Measurements from ENCODE around the gene PLD5. TPM values are rescaled to one million over a fixed set of nuclear protein-coding genes. Genes with fewer than 3 reads are reported as not detected.
"Not testable (repeated sequence)": the region's sequence is repeated elsewhere in the genome, so short reads cannot be mapped to it uniquely, and the experiment has no call there.

Gene PLD5
- polyA plus RNA-seq, 3 donors: not detected

- intact Hi-C loops (cut with micrococcal nuclease): no loop called here
- Mint-ChIP-seq H3K27me3 (ENCODE audit: low read depth in 3 of 3) (peaks cover 0 to 3% (median 0%) of the 10 kb centered on the region in 3 donors), H3K4me3 (no peak overlapping the region), H3K36me3 (no peaks in the 10 kb centered on the region), H3K27ac (no peak overlapping the region), H3K9me3 (peaks cover 0 to 14% (median 11%) of the 10 kb centered on the region in 7 donors), H3K4me1 (no peaks in the 10 kb centered on the region)
- Histone ChIP-seq H3K4me3 (replicated peaks in 1 of 3; ENCODE audit: low read depth in 2 of 3, low read length in 3 of 3) (no peak overlapping the region), H2AFZ (ENCODE audit: insufficient read depth, low read depth, low read length, poor library complexity, severe bottlenecking) (no peak overlapping the region), H3K4me2 (replicated peaks; ENCODE audit: extremely low read depth, low read length, poor library complexity, severe bottlenecking) (no peak overlapping the region), H3K9ac (ENCODE audit: insufficient read depth, low read length, poor library complexity, severe bottlenecking) (no peak overlapping the region), H3K9me3 (replicated peaks in 1 of 2; ENCODE audit: control insufficient read depth in 1 of 2, insufficient read depth in 1 of 2, low read length in 2 of 2) (no peaks in the 10 kb centered on the region), H3K27me3 (ENCODE audit: control insufficient read depth in 2 of 2, insufficient read depth in 2 of 2, low read length in 2 of 2) (no peaks in the 10 kb centered on the region), H3K36me3 (replicated peaks in 1 of 2; ENCODE audit: control insufficient read depth in 1 of 2, insufficient read depth in 2 of 2, low read length in 2 of 2) (no peaks in the 10 kb centered on the region), H4K20me1 (ENCODE audit: insufficient read depth, low read length) (no peaks in the 10 kb centered on the region), H3K4me1 (ENCODE audit: control insufficient read depth in 1 of 2, insufficient read depth in 2 of 2, low read length in 2 of 2) (no peaks in the 10 kb centered on the region), H3K27ac (ENCODE audit: low read depth in 1 of 2, low read length in 2 of 2) (no peak overlapping the region), H3K79me2 (ENCODE audit: insufficient read depth, low read length) (no peaks in the 10 kb centered on the region)
- 93% methylated on average over 10 of the region's 10 CpGs for WGBS (ENCODE audit: insufficient coverage)
- TF ChIP-seq CTCF (IDR thresholded peaks at IDR 0.05): no peak
- no peak for DNase-seq
Observed at GRCh38 chr1:242318140-242318539, 206.4 kb downstream of the PLD5 start.

GRCh38 chr1:242314865-242315264 is 209.6 kb downstream of the PLD5 start:
- H3K4me1 ChIP-seq (ENCODE audit: control insufficient read depth in 1 of 2, insufficient read depth in 2 of 2, low read length in 2 of 2); H3K4me3 ChIP-seq (replicated peaks in 1 of 3; ENCODE audit: low read depth in 2 of 3, low read length in 3 of 3); H3K9me3 ChIP-seq (replicated peaks in 1 of 2; ENCODE audit: control insufficient read depth in 1 of 2, insufficient read depth in 1 of 2, low read length in 2 of 2); H3K36me3 ChIP-seq (replicated peaks in 1 of 2; ENCODE audit: control insufficient read depth in 1 of 2, insufficient read depth in 2 of 2, low read length in 2 of 2); H3K4me1 Mint-ChIP-seq; H3K36me3 Mint-ChIP-seq; H2AFZ ChIP-seq (ENCODE audit: insufficient read depth, low read depth, low read length, poor library complexity, severe bottlenecking); H3K4me2 ChIP-seq (replicated peaks; ENCODE audit: extremely low read depth, low read length, poor library complexity, severe bottlenecking); H4K20me1 ChIP-seq (ENCODE audit: insufficient read depth, low read length); DNase-seq; H3K27me3 ChIP-seq (ENCODE audit: control insufficient read depth in 2 of 2, insufficient read depth in 2 of 2, low read length in 2 of 2); H3K4me3 Mint-ChIP-seq; H3K9me3 Mint-ChIP-seq; H3K79me2 ChIP-seq (ENCODE audit: insufficient read depth, low read length); H3K27me3 Mint-ChIP-seq (ENCODE audit: low read depth in 3 of 3); H3K27ac ChIP-seq (ENCODE audit: low read depth in 1 of 2, low read length in 2 of 2); H3K9ac ChIP-seq (ENCODE audit: insufficient read depth, low read length, poor library complexity, severe bottlenecking); H3K27ac Mint-ChIP-seq; intact Hi-C loops (cut with micrococcal nuclease): not testable (repeated sequence)
- WGBS (ENCODE audit: insufficient coverage): no CpG with 5 or more reads among the region's 1 CpG

- H3K27me3 Mint-ChIP-seq (ENCODE audit: low read depth in 3 of 3); H3K4me1 ChIP-seq (ENCODE audit: control insufficient read depth in 1 of 2, insufficient read depth in 2 of 2, low read length in 2 of 2); H3K36me3 Mint-ChIP-seq; intact Hi-C loops (cut with micrococcal nuclease); H3K27ac ChIP-seq (ENCODE audit: low read depth in 1 of 2, low read length in 2 of 2); H4K20me1 ChIP-seq (ENCODE audit: insufficient read depth, low read length); H3K4me3 Mint-ChIP-seq; DNase-seq; H3K4me1 Mint-ChIP-seq; H3K27ac Mint-ChIP-seq; H3K4me2 ChIP-seq (replicated peaks; ENCODE audit: extremely low read depth, low read length, poor library complexity, severe bottlenecking); H2AFZ ChIP-seq (ENCODE audit: insufficient read depth, low read depth, low read length, poor library complexity, severe bottlenecking); H3K4me3 ChIP-seq (replicated peaks in 1 of 3; ENCODE audit: low read depth in 2 of 3, low read length in 3 of 3); H3K9ac ChIP-seq (ENCODE audit: insufficient read depth, low read length, poor library complexity, severe bottlenecking); H3K79me2 ChIP-seq (ENCODE audit: insufficient read depth, low read length); H3K36me3 ChIP-seq (replicated peaks in 1 of 2; ENCODE audit: control insufficient read depth in 1 of 2, insufficient read depth in 2 of 2, low read length in 2 of 2); H3K9me3 ChIP-seq (replicated peaks in 1 of 2; ENCODE audit: control insufficient read depth in 1 of 2, insufficient read depth in 1 of 2, low read length in 2 of 2); H3K27me3 ChIP-seq (ENCODE audit: control insufficient read depth in 2 of 2, insufficient read depth in 2 of 2, low read length in 2 of 2): not testable (repeated sequence)
- H3K9me3 Mint-ChIP-seq: peaks cover 0 to 11% (median 6%) of the 10 kb centered on the region in 7 donors
- no CpG with 5 or more reads among the region's 3 CpGs for WGBS (ENCODE audit: insufficient coverage)
Observed at GRCh38 chr1:242314085-242314649, 210.3 kb downstream of the PLD5 start.

- H3K27ac ChIP-seq (ENCODE audit: low read depth in 1 of 2, low read length in 2 of 2); H3K9me3 Mint-ChIP-seq; intact Hi-C loops (cut with micrococcal nuclease); H3K4me3 ChIP-seq (replicated peaks in 1 of 3; ENCODE audit: low read depth in 2 of 3, low read length in 3 of 3); H3K36me3 ChIP-seq (replicated peaks in 1 of 2; ENCODE audit: control insufficient read depth in 1 of 2, insufficient read depth in 2 of 2, low read length in 2 of 2); DNase-seq; H4K20me1 ChIP-seq (ENCODE audit: insufficient read depth, low read length); H3K27ac Mint-ChIP-seq; H2AFZ ChIP-seq (ENCODE audit: insufficient read depth, low read depth, low read length, poor library complexity, severe bottlenecking); H3K4me2 ChIP-seq (replicated peaks; ENCODE audit: extremely low read depth, low read length, poor library complexity, severe bottlenecking); H3K4me1 ChIP-seq (ENCODE audit: control insufficient read depth in 1 of 2, insufficient read depth in 2 of 2, low read length in 2 of 2); H3K9ac ChIP-seq (ENCODE audit: insufficient read depth, low read length, poor library complexity, severe bottlenecking); H3K4me1 Mint-ChIP-seq; H3K9me3 ChIP-seq (replicated peaks in 1 of 2; ENCODE audit: control insufficient read depth in 1 of 2, insufficient read depth in 1 of 2, low read length in 2 of 2); H3K36me3 Mint-ChIP-seq; H3K27me3 Mint-ChIP-seq (ENCODE audit: low read depth in 3 of 3); H3K4me3 Mint-ChIP-seq; H3K79me2 ChIP-seq (ENCODE audit: insufficient read depth, low read length); H3K27me3 ChIP-seq (ENCODE audit: control insufficient read depth in 2 of 2, insufficient read depth in 2 of 2, low read length in 2 of 2): not testable (repeated sequence)
- WGBS (ENCODE audit: insufficient coverage): no CpG with 5 or more reads among the region's 7 CpGs
Observed at GRCh38 chr1:242308681-242309080, 215.8 kb downstream of the PLD5 start.
